Breast epithelium (tissue), 4 donors: Measurements from ENCODE around the gene KIZ. TPM values are rescaled to one million over a fixed set of nuclear protein-coding genes. Genes with fewer than 3 reads are reported as not detected.

Source experiments
- DNase-seq, 2 donors: peaks; one replicate each; pipeline ENCODE4 v3.0.0-alpha.2; 2019; ENCODE audit warnings: low spot score in 2 of 2
- H3K27ac ChIP-seq, 2 donors: fragments of 200-600 bp; sonication (generic) in 1 of 2; one replicate each; pipeline ENCODE4 v1.5.1; 2016 to 2019; ENCODE audit warnings: mild to moderate bottlenecking in 1 of 2
- H3K27me3 ChIP-seq, 2 donors: fragments of 200-600 bp; sonication (generic) in 1 of 2; one replicate each; pipeline versions ENCODE4 v1.5.1 to v1.6.0; 2017 to 2019; ENCODE audit warnings: control low read depth in 1 of 2, mild to moderate bottlenecking in 1 of 2
- H3K36me3 ChIP-seq: fragments of 200-600 bp; one replicate; pipeline ENCODE4 v1.5.1; 2019
- H3K4me1 ChIP-seq, 2 donors: fragments of 200-600 bp; sonication (generic); one replicate each; pipeline ENCODE4 v1.5.1; 2016 to 2019; ENCODE audit warnings: control low read depth in 1 of 2
- H3K4me3 ChIP-seq, 3 donors: fragments of 200-600 bp; sonication (generic); 1 replicate in 2 of 3; 2 replicates in 1 of 3; pipeline ENCODE4 v1.5.1; 2016 to 2019; ENCODE audit warnings: mild to moderate bottlenecking in 3 of 3, moderate library complexity in 2 of 3
- H3K9me3 ChIP-seq, 2 donors: fragments of 200-600 bp; sonication (generic) in 1 of 2; one replicate each; pipeline ENCODE4 v1.5.1; 2016 to 2019; ENCODE audit warnings: control low read depth in 1 of 2
- POLR2A ChIP-seq: fragments of 450-650 bp; IDR thresholded peaks from one replicate; pipeline ENCODE4 v1.6.1; 2016; ENCODE audit warnings: antibody characterized with exemption, mild to moderate bottlenecking, moderate library complexity
- POLR2AphosphoS5 ChIP-seq, 3 donors: sonication (generic); formaldehyde crosslinking; IDR thresholded peaks; one replicate each; pipeline ENCODE4 v1.6.1; 2017; ENCODE audit warnings: antibody characterized with exemption in 3 of 3
- intact Hi-C: fragments of 100-400 bp; cut with DNase I; formaldehyde crosslinking; loops from one replicate; pipeline ENCODE4 v1.15.1; 2023; ENCODE audit warnings: low total_unique reads
- total RNA-seq, 3 donors: library from RNA; depleted of rRNA; stranded (reverse); fragments of >200 nt; gene quantifications; one replicate each; pipeline ENCODE4 v1.1.0, GENCODE V29; 2016
- TF ChIP-seq, protein P1 (sequence below), 3 donors: fragments of 450-650 bp; IDR thresholded peaks; one replicate each; pipeline ENCODE4 v1.5.1; 2016 to 2017; ENCODE audit warnings: antibody characterized with exemption in 3 of 3, mild to moderate bottlenecking in 3 of 3, moderate library complexity in 3 of 3

KIZ gene
- total RNA-seq, 3 donors from 2014 or later = 29.8 to 46.2 (median 45.9) TPM

DNA sequence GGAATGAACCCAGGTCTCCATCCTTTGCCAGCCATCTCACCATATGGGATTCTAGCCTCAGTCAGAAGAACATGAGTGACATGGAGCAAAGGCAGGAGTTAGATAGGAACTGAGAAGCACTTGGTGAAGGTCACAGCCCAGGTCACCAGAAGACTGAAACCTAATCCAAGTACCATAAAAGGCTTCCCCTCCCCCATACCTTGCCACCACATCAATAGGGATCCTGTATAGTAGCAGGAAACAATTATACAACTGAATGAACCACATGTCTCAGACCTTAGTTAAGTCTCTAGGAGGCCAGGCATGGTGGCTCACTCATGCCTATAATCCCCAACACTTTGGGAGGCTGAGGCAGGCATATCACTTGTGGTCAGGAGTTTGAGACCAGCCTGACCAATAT, 49.6 kb downstream of the KIZ start:
- H3K9me3 ChIP-seq = peaks cover 0 to 10% of the 10 kb centered on the region in 2 donors
- intact Hi-C loops = no loop called here
- no peaks in the 10 kb centered on the region for H3K4me1 ChIP-seq
- no peak overlapping the region for H3K27ac ChIP-seq
- no peaks in the 10 kb centered on the region for H3K27me3 ChIP-seq
- TF ChIP-seq POLR2A = no peak
- TF ChIP-seq, protein P1, sequence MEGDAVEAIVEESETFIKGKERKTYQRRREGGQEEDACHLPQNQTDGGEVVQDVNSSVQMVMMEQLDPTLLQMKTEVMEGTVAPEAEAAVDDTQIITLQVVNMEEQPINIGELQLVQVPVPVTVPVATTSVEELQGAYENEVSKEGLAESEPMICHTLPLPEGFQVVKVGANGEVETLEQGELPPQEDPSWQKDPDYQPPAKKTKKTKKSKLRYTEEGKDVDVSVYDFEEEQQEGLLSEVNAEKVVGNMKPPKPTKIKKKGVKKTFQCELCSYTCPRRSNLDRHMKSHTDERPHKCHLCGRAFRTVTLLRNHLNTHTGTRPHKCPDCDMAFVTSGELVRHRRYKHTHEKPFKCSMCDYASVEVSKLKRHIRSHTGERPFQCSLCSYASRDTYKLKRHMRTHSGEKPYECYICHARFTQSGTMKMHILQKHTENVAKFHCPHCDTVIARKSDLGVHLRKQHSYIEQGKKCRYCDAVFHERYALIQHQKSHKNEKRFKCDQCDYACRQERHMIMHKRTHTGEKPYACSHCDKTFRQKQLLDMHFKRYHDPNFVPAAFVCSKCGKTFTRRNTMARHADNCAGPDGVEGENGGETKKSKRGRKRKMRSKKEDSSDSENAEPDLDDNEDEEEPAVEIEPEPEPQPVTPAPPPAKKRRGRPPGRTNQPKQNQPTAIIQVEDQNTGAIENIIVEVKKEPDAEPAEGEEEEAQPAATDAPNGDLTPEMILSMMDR (IDR thresholded peaks at IDR 0.05) = no peak
- no peak for TF ChIP-seq POLR2AphosphoS5 (IDR thresholded peaks at IDR 0.05)
- no peak for DNase-seq
- no peak overlapping the region for H3K4me3 ChIP-seq
- no peaks in the 10 kb centered on the region for H3K36me3 ChIP-seq

DNA sequence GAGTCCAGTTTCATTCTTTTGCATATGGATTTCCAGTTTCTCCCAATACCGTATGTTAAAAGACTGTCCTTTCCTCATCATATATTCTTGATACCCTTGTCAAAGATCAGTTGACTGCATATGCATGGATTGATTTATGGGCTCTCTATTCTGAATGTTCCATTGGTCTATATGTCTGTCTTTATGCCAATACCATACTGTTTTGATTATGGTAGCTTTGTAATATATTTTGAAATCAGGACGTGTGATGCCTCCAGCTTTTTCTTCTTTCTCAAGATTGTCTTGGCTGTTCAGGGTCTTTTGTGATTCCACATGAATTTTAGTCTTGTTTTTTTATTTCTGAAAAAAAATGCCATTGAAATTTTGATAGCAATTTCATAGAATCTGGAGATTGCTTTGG, 51.9 kb downstream of the KIZ start:
- no peaks in the 10 kb centered on the region for H3K27me3 ChIP-seq
- H3K9me3 ChIP-seq = peaks cover 0 to 10% of the 10 kb centered on the region in 2 donors
- H3K4me1 ChIP-seq = no peaks in the 10 kb centered on the region
- no peak for TF ChIP-seq POLR2AphosphoS5 (IDR thresholded peaks at IDR 0.05)
- no peak for TF ChIP-seq POLR2A
- TF ChIP-seq, protein P1 (IDR thresholded peaks at IDR 0.05) = no peak
- no peaks in the 10 kb centered on the region for H3K36me3 ChIP-seq
- DNase-seq = no peak
- no peak overlapping the region for H3K27ac ChIP-seq
- H3K4me3 ChIP-seq = no peak overlapping the region
- intact Hi-C loops = no loop called here

DNA sequence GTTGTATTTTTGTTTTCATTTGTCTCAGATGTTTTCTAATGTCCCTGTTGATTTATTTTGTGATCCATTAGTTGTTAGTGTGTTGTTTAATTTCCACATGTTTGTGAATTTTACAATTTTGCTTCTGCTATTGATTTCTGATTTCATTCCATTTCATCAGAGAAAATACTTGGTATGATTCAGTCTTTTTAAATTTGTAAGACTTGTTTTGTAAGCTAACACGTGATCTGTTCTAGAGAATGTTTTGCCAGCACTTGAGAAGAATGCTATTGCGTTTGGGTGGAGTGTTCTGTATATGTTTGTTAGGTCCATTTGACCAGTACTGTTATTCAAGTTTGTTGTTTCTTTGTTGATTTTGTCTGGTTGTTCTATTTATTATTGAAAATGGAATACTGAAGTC, 53.9 kb downstream of the KIZ start:
- no peaks in the 10 kb centered on the region for H3K4me1 ChIP-seq
- H3K27ac ChIP-seq = no peak overlapping the region
- DNase-seq = no peak
- no peaks in the 10 kb centered on the region for H3K36me3 ChIP-seq
- intact Hi-C loops = no loop called here
- H3K27me3 ChIP-seq = no peaks in the 10 kb centered on the region
- peaks cover 0 to 10% of the 10 kb centered on the region in 2 donors for H3K9me3 ChIP-seq
- TF ChIP-seq POLR2AphosphoS5 (IDR thresholded peaks at IDR 0.05) = no peak
- TF ChIP-seq, protein P1 (IDR thresholded peaks at IDR 0.05) = no peak
- TF ChIP-seq POLR2A = no peak
- no peak overlapping the region for H3K4me3 ChIP-seq

DNA sequence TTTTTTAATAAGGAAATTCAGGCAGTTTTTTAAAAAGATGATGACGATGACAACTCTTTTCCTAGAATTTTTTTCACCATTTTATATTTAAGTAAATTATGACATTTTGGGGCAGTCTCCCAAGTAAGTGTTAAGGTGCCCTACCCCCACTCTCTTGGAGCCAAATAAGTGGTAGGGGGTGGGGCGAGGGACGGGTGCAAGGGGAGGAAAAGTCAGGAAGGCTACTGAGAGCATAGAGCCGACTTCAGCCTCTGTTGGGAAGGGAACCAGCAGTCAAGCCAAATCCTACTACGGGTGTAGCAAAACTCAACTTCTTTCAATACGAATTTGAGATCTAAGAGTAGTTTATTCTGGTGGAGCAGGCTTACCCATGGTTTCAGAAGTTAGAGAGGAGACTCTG, 54.4 kb downstream of the KIZ start:
- intact Hi-C loops = no loop called here

DNA sequence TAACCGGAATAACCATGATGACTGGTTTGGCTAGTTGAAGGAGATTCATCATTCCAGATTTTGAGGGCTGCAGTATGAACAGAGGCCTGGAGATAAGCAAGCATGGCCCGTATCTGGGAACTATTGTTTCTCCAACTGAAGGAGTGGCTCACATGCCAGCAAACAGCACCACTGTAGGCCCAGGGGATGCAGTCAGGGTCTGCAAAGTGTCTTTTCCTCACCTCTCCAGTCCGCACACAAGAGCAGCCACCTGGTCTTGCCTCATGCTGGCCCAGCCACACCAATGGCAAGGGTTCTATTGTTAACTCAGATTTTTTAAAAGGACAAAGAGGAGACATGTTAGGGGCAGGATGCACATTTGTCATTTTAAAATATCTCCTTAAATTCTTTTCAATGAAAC, 55.1 kb downstream of the KIZ start:
- Histone ChIP-seq H3K9me3 (peaks cover 0 to 10% of the 10 kb centered on the region in 2 donors), H3K27ac (peak overlapping the region in 1 of 2 donors; percentile 34), H3K27me3 (no peaks in the 10 kb centered on the region), H3K36me3 (no peaks in the 10 kb centered on the region), H3K4me3 (no peak overlapping the region), H3K4me1 (no peaks in the 10 kb centered on the region)
- no peak for DNase-seq
- intact Hi-C loops = no loop called here
- TF ChIP-seq, protein P1 (IDR thresholded peaks at IDR 0.05) = no peak
- TF ChIP-seq POLR2AphosphoS5 (IDR thresholded peaks at IDR 0.05) (no peak), POLR2A (no peak)

More for the DNA sequence above, 54.4 kb downstream of the KIZ start:
- peak overlapping the region in 1 of 2 donors; percentile 34 for H3K27ac ChIP-seq
- no peak for DNase-seq
- no peaks in the 10 kb centered on the region for H3K27me3 ChIP-seq
- no peaks in the 10 kb centered on the region for H3K4me1 ChIP-seq
- TF ChIP-seq POLR2AphosphoS5 (IDR thresholded peaks at IDR 0.05) (no peak), POLR2A (no peak)
- TF ChIP-seq, protein P1 (IDR thresholded peaks at IDR 0.05) = no peak
- no peaks in the 10 kb centered on the region for H3K36me3 ChIP-seq
- H3K9me3 ChIP-seq = peaks cover 0 to 10% of the 10 kb centered on the region in 2 donors
- no peak overlapping the region for H3K4me3 ChIP-seq
